ENCODE measurements around the gene HTD2. TPM values are rescaled to one million over a fixed set of nuclear protein-coding genes. Genes with fewer than 3 reads are reported as not detected.

The HTD2 gene
- total RNA-seq, 1 experiment from 2014 or later, result 13.5 TPM

DNA sequence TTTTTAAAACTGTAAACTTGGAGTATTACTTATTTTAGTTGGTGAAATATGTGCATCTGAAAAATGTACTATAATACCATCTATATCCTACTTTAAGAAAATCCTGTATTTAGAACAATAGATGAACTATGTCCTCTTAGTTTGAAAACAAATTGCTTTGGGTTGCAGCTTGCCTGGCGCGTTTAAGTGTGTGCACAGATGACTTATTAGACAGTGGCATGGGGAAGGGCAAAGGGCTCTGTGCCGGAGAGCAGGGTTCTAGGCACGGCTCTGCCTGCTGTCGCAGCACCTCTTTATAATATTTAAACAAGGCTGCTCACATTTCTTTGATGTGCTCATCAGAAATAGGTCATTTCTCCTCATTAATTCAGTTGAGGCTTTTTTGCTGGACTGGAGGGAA lies 36.4 kb downstream of the HTD2 start:
- Histone ChIP-seq H3K9ac (ENCODE audit: low read length) (no peak overlapping the region), H3K4me3 (replicated peaks in 1 of 2; ENCODE audit: low read depth in 1 of 2, low read length in 2 of 2) (no peak overlapping the region), H3K4me1 (ENCODE audit: control insufficient read depth in 1 of 2, insufficient read depth in 2 of 2, low read length in 2 of 2) (no peaks in the 10 kb centered on the region), H3K27ac (ENCODE audit: low read depth, low read length) (no peak overlapping the region), H3K9me3 (ENCODE audit: control insufficient read depth in 1 of 2, insufficient read depth in 1 of 2, low read depth in 1 of 2, low read length in 2 of 2) (no peaks in the 10 kb centered on the region), H3K9me2 (ENCODE audit: insufficient read depth) (no peaks in the 10 kb centered on the region), H3K4me2 (ENCODE audit: low read length) (no peak overlapping the region), H2AFZ (ENCODE audit: low read depth, low read length, poor library complexity, severe bottlenecking) (no peak overlapping the region), H3K36me3 (ENCODE audit: control insufficient read depth in 1 of 2, insufficient read depth in 2 of 2, low read length in 2 of 2) (no peaks in the 10 kb centered on the region), H3K27me3 (ENCODE audit: insufficient read depth, low read length) (no peaks in the 10 kb centered on the region), H4K20me1 (ENCODE audit: insufficient read depth) (no peaks in the 10 kb centered on the region), H3K79me2 (ENCODE audit: insufficient read depth, low read length) (no peaks in the 10 kb centered on the region)
- no TSS peak for BruUV-seq (replicated peaks)
- POLR2A ChIA-PET, result no interaction called here
- ATAC-seq (no peak), DNase-seq (ENCODE audit: low read depth, low spot score) (no peak)
- intact Hi-C loops (cut with micrococcal nuclease), result no loop called here
- CTCF ChIA-PET, result interaction anchor here (1.0 kb wide), 1 partner anchor 166 kb away, joined by 5 read pairs; no protein-coding TSS in a partner anchor
- RAD21 ChIA-PET (ENCODE audit: low non-redundant PET in 1 of 2, low total read pairs in 2 of 2, uncharacterized antibody in 2 of 2, unreplicated experiment in 2 of 2), result no interaction called here
- TF ChIP-seq CEBPB (IDR thresholded peaks at IDR 0.05; ENCODE audit: low read depth) (no peak), EZH2phosphoT487 (IDR thresholded peaks at IDR 0.05; ENCODE audit: borderline replicate concordance) (no peak), JUND (IDR thresholded peaks at IDR 0.05) (no peak), EGR1 (IDR thresholded peaks at IDR 0.05; ENCODE audit: low read depth) (no peak), SIN3A (IDR thresholded peaks at IDR 0.05; ENCODE audit: low read depth) (no peak), ZNF274 (IDR thresholded peaks at IDR 0.05; ENCODE audit: low read depth, low read length) (no peak), FOSL1 (IDR thresholded peaks at IDR 0.05; ENCODE audit: low read depth) (no peak), SRF (IDR thresholded peaks at IDR 0.05; ENCODE audit: low read depth) (no peak), POLR2AphosphoS5 (IDR thresholded peaks at IDR 0.05; ENCODE audit: low read depth, low read length) (no peak)
- TF ChIP-seq, protein P1, sequence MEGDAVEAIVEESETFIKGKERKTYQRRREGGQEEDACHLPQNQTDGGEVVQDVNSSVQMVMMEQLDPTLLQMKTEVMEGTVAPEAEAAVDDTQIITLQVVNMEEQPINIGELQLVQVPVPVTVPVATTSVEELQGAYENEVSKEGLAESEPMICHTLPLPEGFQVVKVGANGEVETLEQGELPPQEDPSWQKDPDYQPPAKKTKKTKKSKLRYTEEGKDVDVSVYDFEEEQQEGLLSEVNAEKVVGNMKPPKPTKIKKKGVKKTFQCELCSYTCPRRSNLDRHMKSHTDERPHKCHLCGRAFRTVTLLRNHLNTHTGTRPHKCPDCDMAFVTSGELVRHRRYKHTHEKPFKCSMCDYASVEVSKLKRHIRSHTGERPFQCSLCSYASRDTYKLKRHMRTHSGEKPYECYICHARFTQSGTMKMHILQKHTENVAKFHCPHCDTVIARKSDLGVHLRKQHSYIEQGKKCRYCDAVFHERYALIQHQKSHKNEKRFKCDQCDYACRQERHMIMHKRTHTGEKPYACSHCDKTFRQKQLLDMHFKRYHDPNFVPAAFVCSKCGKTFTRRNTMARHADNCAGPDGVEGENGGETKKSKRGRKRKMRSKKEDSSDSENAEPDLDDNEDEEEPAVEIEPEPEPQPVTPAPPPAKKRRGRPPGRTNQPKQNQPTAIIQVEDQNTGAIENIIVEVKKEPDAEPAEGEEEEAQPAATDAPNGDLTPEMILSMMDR (IDR thresholded peaks at IDR 0.05 in 2 of 3, conservative IDR thresholded peaks at IDR 0.05 in 1 of 3; ENCODE audit: borderline replicate concordance in 1 of 3, insufficient read depth in 1 of 3, low read depth in 2 of 3, low read length in 2 of 3), result no peak
- TF ChIP-seq, protein P2, sequence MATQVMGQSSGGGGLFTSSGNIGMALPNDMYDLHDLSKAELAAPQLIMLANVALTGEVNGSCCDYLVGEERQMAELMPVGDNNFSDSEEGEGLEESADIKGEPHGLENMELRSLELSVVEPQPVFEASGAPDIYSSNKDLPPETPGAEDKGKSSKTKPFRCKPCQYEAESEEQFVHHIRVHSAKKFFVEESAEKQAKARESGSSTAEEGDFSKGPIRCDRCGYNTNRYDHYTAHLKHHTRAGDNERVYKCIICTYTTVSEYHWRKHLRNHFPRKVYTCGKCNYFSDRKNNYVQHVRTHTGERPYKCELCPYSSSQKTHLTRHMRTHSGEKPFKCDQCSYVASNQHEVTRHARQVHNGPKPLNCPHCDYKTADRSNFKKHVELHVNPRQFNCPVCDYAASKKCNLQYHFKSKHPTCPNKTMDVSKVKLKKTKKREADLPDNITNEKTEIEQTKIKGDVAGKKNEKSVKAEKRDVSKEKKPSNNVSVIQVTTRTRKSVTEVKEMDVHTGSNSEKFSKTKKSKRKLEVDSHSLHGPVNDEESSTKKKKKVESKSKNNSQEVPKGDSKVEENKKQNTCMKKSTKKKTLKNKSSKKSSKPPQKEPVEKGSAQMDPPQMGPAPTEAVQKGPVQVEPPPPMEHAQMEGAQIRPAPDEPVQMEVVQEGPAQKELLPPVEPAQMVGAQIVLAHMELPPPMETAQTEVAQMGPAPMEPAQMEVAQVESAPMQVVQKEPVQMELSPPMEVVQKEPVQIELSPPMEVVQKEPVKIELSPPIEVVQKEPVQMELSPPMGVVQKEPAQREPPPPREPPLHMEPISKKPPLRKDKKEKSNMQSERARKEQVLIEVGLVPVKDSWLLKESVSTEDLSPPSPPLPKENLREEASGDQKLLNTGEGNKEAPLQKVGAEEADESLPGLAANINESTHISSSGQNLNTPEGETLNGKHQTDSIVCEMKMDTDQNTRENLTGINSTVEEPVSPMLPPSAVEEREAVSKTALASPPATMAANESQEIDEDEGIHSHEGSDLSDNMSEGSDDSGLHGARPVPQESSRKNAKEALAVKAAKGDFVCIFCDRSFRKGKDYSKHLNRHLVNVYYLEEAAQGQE (IDR thresholded peaks at IDR 0.05; ENCODE audit: low read depth), result no peak
- TF ChIP-seq, protein P3, sequence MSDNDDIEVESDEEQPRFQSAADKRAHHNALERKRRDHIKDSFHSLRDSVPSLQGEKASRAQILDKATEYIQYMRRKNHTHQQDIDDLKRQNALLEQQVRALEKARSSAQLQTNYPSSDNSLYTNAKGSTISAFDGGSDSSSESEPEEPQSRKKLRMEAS (IDR thresholded peaks at IDR 0.05), result no peak
- TF ChIP-seq, protein P4, sequence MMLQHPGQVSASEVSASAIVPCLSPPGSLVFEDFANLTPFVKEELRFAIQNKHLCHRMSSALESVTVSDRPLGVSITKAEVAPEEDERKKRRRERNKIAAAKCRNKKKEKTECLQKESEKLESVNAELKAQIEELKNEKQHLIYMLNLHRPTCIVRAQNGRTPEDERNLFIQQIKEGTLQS (IDR thresholded peaks at IDR 0.05), result no peak
